PFSK-1 (cell line): Measurements from ENCODE around the gene ZNF462.

ENCODE experiments used
- REST ChIP-seq, 2 experiments: IDR thresholded peaks; 2 replicates each; pipeline versions ENCODE4 v1.6.1 to v1.8.0; 2011 to 2012; ENCODE audit warnings: low read depth in 2 of 2, low read length in 2 of 2, control low read depth in 1 of 2, inconsistent platforms in 1 of 2, mild to moderate bottlenecking in 1 of 2, moderate library complexity in 1 of 2; ENCODE audit not compliant: insufficient read depth in 1 of 2
- SIN3A ChIP-seq: IDR thresholded peaks from 2 replicates; pipeline ENCODE4 v1.6.1; 2012; ENCODE audit warnings: mild to moderate bottlenecking, low read length, moderate library complexity, borderline replicate concordance; ENCODE audit not compliant: insufficient read depth

- TF ChIP-seq SIN3A = no peak
- TF ChIP-seq REST (IDR thresholded peaks at IDR 0.05; ENCODE audit: insufficient read depth in 1 of 2, low read depth in 2 of 2, low read length in 2 of 2) = no peak
Observed at GRCh38 chr9:106859957-106860720, 2.8 kb upstream of the ZNF462 start.
